HG03354 (cell line): Measurements from ENCODE around the gene FAP.

Source experiments
- ATAC-seq: cut with Tn5 transposase; IDR thresholded peaks from one replicate; pipeline ENCODE4 v1.9.1; 2021; ENCODE audit warnings: mild to moderate bottlenecking; ENCODE audit not compliant: unreplicated experiment, poor library complexity, severe bottlenecking

FAP gene

DNA sequence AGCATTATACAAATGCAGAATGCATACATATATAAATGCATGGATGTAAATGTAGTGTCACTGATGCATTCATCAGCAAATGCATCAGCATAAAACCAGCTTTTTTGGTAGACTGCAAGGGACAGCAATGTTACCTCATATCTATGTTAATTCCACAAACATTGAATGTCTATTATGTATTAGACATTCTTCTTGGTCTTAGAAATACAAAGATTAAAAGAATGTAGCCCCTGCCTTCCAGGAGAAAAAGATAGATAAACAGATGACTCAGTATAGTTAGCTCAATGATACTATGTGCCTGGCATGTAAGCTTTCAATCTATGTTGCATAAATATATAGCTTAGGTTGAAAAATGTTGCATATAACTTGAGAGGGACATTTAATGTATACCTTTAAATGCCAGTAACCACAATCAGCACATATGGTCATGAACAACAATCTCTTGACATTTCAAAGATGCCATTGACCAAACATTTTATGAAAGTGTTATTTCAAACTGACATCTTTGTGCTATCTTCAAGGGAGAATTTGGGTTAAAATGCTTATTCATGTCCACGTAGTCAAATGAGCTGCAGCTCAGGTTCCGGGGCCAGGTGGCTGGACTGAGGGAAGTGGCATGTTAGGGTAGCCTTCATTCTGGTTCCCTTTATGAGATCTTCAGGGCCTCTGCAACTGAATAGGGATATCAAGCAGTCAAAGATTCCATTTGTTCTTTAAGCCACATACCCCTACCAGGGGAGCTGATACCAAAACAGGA is 46.0 kb downstream of the FAP start:
- ATAC-seq, result no peak

DNA sequence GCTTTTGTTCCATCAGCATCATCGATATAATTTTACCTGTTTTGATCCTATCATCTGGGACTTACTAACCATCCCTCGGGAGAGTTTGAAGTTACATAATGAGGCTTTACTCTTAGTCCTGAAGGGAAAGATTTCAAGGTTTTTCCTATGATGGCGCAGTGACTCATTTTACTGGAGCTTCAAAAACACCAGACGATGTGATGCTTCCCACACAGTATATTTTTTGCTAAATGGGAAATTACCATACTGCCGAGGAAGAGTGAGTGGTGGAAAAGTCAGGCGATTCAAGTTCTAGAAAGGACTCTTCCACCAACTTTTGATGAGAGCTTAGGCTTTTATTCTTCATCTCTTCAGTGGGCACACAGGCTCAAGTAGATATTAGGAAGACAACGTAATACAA is 46.6 kb downstream of the FAP start:
- no peak for ATAC-seq

GRCh38 chr2:162188451-162188850 is 54.8 kb downstream of the FAP start:
- ATAC-seq, result no peak

DNA sequence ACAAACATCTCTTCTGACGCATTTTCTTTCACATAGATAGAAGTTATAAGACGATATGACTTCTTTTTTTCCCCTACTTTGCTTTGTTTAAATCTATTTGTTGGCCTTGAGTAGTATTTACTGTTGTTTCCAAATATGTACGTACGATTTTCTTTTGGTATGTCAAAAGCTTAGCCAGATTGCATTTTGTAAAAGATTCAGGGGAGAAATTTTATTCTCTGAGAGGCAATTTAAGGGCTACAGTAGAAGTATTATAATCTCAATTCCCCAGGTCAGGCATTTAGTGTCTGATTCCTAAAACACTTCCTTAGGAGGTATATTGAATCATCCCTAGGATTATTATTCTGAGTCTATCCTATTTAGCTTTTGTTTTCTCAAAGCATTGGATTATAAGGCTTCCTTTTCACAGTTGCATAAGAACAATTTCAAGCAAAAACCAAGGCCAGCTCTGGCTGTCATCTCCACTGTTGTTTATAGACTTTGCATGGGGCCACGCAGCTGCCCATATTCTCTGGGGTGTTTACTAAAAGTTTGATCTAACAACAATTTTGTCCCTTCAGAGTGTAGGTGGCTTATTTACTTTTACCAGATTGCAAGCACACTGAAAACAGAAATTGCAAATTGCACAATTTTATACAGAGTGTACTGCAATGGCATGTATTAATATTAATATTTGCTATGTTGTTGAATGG is 57.6 kb downstream of the FAP start:
- ATAC-seq, result no peak

GRCh38 chr2:162184821-162185450 is 58.3 kb downstream of the FAP start:
- ATAC-seq, result no peak

GRCh38 chr2:162184359-162184758 is 58.9 kb downstream of the FAP start:
- ATAC-seq, result no peak

GRCh38 chr2:162182395-162182794 is 60.9 kb downstream of the FAP start:
- ATAC-seq, result no peak

- no peak for ATAC-seq
Observed at GRCh38 chr2:162177301-162177700, 65.9 kb downstream of the FAP start.

DNA sequence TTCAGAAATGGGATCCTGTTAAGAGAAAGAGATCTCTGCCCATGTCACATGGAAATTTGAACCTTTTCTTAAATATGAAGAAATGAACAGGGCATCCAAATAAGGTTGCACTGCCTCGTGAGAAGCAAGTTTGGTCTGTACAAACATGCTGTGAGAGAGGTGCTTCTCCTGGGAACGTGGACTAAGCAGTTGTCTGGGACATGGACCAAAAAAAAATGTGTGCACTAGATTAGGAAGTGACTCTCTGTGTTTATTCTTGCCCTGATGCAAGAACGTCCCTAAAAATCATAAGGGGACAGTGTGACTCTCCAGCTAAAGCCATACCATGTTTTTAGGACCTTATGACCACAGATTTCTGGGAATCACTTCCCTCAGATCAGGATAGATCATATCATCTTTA is 67.5 kb downstream of the FAP start:
- no peak for ATAC-seq

GRCh38 chr2:162174746-162175145 is 68.5 kb downstream of the FAP start:
- no peak for ATAC-seq

- ATAC-seq, result no peak
Observed at GRCh38 chr2:162172802-162173370, 70.4 kb downstream of the FAP start.

GRCh38 chr2:162166745-162167144 is 76.5 kb downstream of the FAP start:
- no peak for ATAC-seq

GRCh38 chr2:162166174-162166573 is 77.1 kb downstream of the FAP start:
- ATAC-seq, result no peak

- ATAC-seq, result no peak
Observed at GRCh38 chr2:162164802-162165201, 78.4 kb downstream of the FAP start.

GRCh38 chr2:162159446-162159845 is 83.8 kb downstream of the FAP start:
- no peak for ATAC-seq

- no peak for ATAC-seq
Observed at GRCh38 chr2:162156149-162156548, 87.1 kb downstream of the FAP start.

GRCh38 chr2:162155093-162155492 is 88.2 kb downstream of the FAP start:
- no peak for ATAC-seq

- peak; percentile 99 for ATAC-seq
Observed at GRCh38 chr2:162153608-162154224, 89.5 kb downstream of the FAP start.

DNA sequence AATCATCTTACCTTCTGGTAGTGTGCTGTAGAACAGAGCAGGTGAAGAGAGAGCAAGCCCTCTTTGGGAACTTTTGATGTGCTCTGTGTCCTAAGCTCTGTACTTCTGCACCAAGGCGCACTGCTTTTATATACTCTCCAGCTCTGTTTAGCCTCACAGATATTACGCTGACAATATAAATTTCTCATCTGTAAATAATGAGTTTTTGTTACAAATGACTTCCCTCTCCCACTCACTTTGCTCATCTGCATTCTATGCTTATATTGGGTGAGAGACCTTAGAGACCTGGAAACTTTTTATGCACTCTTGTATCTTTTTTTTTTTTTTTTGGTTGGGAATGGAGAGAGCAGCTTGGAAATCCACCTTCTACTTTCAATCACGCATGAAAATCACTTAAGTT is 91.1 kb downstream of the FAP start, which contains the start of gene GCG:
Gene GCG, minus strand, starts transcription at position 101 of the 400 bp plus-strand sequence. CDS start 3,069 bp downstream, outside the sequence.
- no peak for ATAC-seq

DNA sequence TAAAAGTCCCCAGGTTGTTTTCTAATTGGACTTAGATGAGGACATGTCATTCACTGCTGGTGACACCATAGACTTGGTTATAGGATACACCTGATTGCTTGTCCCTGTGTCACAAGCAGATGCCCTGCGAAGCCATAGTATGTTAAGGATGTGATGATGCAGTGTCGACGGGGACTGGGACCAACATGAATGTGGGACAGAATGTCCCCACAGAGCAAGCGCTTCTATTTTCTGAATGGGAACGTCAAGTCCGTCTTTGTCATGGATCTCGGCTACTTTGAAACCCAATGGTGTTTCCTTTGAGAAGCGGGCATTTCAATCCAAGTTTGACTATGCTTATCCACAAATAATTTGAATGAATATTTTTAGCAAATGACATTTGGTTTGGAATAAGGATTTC is 93.3 kb downstream of the FAP start:
- ATAC-seq, result no peak
